Measurements from ENCODE around the gene CTXN1.

The CTXN1 gene

DNA sequence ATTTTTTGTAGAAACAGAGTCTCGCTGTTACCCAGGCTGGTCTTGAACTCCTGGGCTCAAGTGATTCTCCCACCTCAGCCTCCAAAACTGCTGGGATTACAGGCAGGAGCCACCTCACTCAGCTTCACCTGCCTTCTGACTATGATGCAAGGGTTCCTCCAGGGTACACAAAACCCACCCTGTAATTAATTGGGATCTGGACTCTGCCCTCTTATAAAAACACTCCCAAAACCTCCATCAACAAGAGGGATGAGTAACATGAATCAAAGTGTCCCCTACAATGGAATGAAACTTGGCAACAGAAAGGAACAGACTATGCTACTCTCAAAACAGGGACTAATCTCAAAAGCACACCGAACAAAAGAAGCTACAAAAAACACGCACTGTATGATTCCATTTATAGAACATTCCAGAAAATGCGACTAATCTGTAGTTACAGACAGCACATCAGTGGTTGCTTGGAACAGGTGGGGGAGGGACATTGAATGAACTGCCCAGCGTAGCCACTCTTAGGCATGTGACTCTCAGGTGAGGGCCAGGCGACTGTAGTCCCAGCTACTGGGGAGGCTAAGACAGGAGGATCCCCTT is 48.6 kb downstream of the CTXN1 start:
- DNase-seq (ENCODE audit: low read depth in 2 of 3, low spot score in 2 of 3): no peak

DNA sequence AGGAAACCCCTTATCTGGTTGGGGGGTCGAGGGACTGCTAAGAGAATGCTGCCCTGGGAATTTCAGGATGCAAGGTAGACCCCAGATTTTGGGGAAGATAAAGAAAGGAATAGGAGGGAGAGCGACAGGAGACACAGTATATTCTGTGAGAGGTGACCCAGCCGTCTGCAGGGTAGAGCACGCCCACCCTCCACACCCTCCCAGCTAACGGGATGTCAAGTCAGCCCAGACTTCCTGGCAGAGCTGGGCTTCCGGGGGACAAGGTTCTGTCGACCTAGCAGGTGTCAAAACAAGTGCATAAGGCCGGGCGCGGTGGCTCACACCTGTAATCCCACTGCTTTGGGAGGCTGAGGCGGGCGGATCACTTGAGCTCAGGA is 51.0 kb downstream of the CTXN1 start:
- DNase-seq (ENCODE audit: low read depth in 2 of 3, low spot score in 2 of 3): no peak
